GM12878 (cell line): ENCODE measurements around the gene NT5M. TPM values are rescaled to one million over a fixed set of nuclear protein-coding genes. Genes with fewer than 3 reads are reported as not detected.

Experiments used
- EGR1 ChIP-seq, 2 experiments: IDR thresholded peaks; 1 replicate in 1 of 2; 2 replicates in 1 of 2; pipeline ENCODE4 v1.6.1; 2011 to 2012; ENCODE audit warnings: low read depth in 2 of 2, low read length in 2 of 2, borderline replicate concordance in 1 of 2, mild to moderate bottlenecking in 1 of 2, moderate library complexity in 1 of 2
- ELK1 ChIP-seq: IDR thresholded peaks from 2 replicates; pipeline ENCODE4 v1.6.1; 2012; ENCODE audit warnings: low read depth, low read length, improper control_type of control experiment
- RCOR1 ChIP-seq: conservative IDR thresholded peaks from 2 replicates; pipeline ENCODE4 v1.6.1; 2012; ENCODE audit warnings: low read depth, low read length, improper control_type of control experiment
- SREBF1 ChIP-seq: IDR thresholded peaks from 2 replicates; pipeline ENCODE4 v1.6.1; 2012; ENCODE audit warnings: mild to moderate bottlenecking, low read length
- STAT3 ChIP-seq: IDR thresholded peaks from 2 replicates; pipeline ENCODE4 v1.6.1; 2011; ENCODE audit warnings: low read depth, low read length, improper control_type of control experiment
- ZNF207 ChIP-seq: fragments of 450-650 bp; IDR thresholded peaks from 2 replicates; pipeline ENCODE4 v1.6.1; 2014; ENCODE audit warnings: antibody characterized with exemption, mild to moderate bottlenecking, borderline replicate concordance
- polyA plus RNA-seq, 11 experiments: library from polyadenylated mRNA; depleted of rRNA in 4 of 11; unstranded in 6 of 11; stranded (reverse) in 5 of 11; fragments of >200 nt; fragmentation: Nextera tagmentation in 4 of 11; fragmentation: Illumina TruSeq in 1 of 11; extraction: Ambion mirVana in 4 of 11; extraction: Trizol in 1 of 11; gene quantifications; 1 replicate in 1 of 11; 2 replicates in 10 of 11; pipeline versions ENCODE4 v1.2.1 to v1.2.3, GENCODE V29; 2011 to 2016; ENCODE audit warnings: inconsistent platforms in 2 of 11, missing spikeins in 2 of 11, low read depth in 1 of 11
- total RNA-seq, 4 experiments: library from RNA; depleted of rRNA in 3 of 4; stranded (reverse); fragments of >200 nt in 3 of 4; fragmentation: Illumina TruSeq in 1 of 4; extraction: Trizol in 1 of 4; gene quantifications; 2 replicates each; pipeline versions ENCODE4 v1.2.1 to v1.2.3, GENCODE V29; 2013 to 2021
- TF ChIP-seq, protein P1 (sequence below): fragments of 450-650 bp; formaldehyde crosslinking; IDR thresholded peaks from 2 replicates; pipeline ENCODE4 v1.5.0; 2022; ENCODE audit warnings: mild to moderate bottlenecking, missing genetic modification characterization

The NT5M gene
- total and polyA plus RNA-seq, 10 of the 15 experiments (the other 5 are each of a cell fraction or from before 2014, with no cell fraction given) = 0.18 to 14.1 (median 2.9) TPM

DNA sequence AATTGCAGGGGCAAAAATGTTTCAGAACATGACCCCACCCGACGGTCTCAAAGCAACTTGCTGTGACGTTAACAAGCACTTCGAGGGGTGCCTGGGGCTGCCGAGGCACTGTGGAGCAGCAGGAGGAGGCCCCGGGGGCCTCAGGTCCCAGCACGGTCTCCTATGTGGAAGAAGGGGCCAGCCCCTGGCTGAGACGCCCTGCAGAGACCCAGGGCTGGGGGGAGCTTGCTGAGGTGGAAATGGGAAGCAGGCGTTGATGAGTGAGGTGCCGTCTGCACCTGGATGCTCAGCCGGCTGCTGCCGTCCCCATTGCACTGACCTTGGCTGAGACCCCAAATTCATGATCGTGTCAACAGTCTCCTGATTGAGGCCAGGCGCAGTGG, 46.5 kb downstream of the NT5M start (continued):
- TF ChIP-seq ELK1 (no peak), EGR1 (IDR thresholded peaks at IDR 0.05; ENCODE audit: borderline replicate concordance in 1 of 2, low read depth in 2 of 2, low read length in 2 of 2) (no peak), SREBF1 (no peak), ZNF207 (no peak), RCOR1 (no peak), STAT3 (no peak)
- TF ChIP-seq, protein P1, sequence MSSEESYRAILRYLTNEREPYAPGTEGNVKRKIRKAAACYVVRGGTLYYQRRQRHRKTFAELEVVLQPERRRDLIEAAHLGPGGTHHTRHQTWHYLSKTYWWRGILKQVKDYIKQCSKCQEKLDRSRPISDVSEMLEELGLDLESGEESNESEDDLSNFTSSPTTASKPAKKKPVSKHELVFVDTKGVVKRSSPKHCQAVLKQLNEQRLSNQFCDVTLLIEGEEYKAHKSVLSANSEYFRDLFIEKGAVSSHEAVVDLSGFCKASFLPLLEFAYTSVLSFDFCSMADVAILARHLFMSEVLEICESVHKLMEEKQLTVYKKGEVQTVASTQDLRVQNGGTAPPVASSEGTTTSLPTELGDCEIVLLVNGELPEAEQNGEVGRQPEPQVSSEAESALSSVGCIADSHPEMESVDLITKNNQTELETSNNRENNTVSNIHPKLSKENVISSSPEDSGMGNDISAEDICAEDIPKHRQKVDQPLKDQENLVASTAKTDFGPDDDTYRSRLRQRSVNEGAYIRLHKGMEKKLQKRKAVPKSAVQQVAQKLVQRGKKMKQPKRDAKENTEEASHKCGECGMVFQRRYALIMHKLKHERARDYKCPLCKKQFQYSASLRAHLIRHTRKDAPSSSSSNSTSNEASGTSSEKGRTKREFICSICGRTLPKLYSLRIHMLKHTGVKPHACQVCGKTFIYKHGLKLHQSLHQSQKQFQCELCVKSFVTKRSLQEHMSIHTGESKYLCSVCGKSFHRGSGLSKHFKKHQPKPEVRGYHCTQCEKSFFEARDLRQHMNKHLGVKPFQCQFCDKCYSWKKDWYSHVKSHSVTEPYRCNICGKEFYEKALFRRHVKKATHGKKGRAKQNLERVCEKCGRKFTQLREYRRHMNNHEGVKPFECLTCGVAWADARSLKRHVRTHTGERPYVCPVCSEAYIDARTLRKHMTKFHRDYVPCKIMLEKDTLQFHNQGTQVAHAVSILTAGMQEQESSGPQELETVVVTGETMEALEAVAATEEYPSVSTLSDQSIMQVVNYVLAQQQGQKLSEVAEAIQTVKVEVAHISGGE = no peak
